ENCODE measurements around the gene CAMSAP2.
"Not testable (repeated sequence)": the region's sequence is repeated elsewhere in the genome, so short reads cannot be mapped to it uniquely, and the experiment has no call there.

DNA sequence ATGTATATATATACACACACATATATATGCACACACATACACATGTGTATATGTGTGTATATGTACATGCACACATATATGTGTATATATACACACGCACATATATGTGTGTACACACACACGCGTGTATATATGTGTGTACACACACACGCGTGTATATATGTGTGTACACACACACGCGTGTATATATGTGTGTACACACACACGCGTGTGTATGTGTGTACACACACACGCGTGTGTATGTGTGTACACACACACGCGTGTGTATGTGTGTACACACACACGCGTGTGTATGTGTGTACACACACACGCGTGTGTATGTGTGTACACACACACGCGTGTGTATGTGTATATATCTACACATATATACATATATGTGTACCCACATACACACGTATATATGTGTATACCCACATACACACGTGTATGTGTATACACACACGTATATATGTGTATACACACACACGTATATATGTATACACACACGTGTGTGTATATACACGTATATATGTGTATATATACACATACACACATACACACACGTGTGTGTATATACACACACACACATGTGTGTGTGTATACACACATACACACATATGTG is 78.0 kb downstream of the CAMSAP2 start:
- TF ChIP-seq, protein P1, sequence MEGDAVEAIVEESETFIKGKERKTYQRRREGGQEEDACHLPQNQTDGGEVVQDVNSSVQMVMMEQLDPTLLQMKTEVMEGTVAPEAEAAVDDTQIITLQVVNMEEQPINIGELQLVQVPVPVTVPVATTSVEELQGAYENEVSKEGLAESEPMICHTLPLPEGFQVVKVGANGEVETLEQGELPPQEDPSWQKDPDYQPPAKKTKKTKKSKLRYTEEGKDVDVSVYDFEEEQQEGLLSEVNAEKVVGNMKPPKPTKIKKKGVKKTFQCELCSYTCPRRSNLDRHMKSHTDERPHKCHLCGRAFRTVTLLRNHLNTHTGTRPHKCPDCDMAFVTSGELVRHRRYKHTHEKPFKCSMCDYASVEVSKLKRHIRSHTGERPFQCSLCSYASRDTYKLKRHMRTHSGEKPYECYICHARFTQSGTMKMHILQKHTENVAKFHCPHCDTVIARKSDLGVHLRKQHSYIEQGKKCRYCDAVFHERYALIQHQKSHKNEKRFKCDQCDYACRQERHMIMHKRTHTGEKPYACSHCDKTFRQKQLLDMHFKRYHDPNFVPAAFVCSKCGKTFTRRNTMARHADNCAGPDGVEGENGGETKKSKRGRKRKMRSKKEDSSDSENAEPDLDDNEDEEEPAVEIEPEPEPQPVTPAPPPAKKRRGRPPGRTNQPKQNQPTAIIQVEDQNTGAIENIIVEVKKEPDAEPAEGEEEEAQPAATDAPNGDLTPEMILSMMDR (IDR thresholded peaks at IDR 0.05; ENCODE audit: insufficient read depth, low read depth, low read length) = not testable (repeated sequence)
- not testable (repeated sequence) for TF ChIP-seq EZH2 (IDR thresholded peaks at IDR 0.05; ENCODE audit: insufficient read depth, low read length)
